Measurements from ENCODE around the gene EML6.
A peak's percentile ranks its signal among the peaks of the same experiment; 100 is the strongest.

EML6 gene

DNA sequence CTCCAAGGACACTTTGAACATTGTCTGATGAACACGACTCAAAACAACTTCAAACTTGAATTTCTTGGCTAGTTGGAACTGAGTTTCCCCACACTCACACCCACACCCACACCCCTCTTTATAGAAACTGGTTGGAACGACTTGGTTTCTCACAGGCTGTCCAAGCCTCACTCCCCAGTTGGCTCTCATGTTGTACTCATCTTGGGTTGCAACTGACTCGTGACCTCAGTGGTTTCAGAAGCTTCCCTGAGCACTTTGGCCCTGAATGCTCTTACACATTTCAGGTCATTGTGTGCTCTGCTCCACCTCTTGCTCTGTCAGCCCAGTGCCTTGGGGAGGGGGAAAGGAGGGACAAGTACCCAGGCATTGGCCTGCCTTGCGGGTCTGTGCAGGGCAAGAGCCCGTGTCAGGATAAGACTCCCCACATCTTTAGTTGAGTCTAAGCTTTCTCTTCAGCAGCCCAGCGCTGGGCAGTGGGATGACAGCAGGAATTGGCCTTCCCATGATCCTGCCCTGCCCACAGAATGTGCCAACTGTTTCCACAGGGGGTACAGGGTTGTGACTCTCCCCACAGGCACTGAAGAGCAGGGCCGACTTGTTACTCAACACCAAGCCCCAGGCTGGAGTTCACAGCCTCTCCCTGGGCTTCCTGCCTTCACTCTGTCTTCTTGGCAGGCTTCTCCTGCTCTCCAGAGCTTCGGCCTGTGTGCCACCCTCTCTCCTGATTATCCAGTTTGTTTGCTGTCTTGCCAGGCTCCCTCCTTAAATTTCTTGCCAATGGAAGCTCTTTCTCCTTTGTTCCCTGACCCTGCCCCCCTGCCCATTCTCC lies 222.1 kb downstream of the EML6 start:
- peak; percentile 32 for DNase-seq (ENCODE audit: low read depth)

- DNase-seq (ENCODE audit: low read depth): no peak
Measured at GRCh38 chr2:54946220-54946805, 222.9 kb downstream of the EML6 start.

DNA sequence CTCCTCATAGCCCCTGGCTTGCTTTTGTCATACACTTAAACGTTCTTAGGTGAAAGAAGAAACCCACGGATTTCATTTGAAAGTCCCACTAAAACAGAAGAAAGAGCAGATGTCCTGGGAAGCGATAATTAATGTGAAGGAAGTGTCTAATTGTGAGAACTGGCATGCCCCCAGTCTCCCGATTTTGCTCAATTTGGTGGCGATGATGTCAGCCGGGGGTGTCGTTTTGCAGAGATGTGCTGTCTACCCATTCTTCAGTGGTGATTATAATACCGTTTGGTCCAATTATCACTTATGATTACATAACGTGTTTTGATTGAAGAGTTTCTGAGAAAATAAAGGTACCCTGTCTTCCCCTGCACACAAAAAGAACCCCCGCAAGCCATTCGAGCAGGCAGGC lies 223.7 kb downstream of the EML6 start:
- no peak for DNase-seq (ENCODE audit: low read depth)

GRCh38 chr2:54947646-54948045 lies 224.2 kb downstream of the EML6 start:
- no peak for DNase-seq (ENCODE audit: low read depth)

DNA sequence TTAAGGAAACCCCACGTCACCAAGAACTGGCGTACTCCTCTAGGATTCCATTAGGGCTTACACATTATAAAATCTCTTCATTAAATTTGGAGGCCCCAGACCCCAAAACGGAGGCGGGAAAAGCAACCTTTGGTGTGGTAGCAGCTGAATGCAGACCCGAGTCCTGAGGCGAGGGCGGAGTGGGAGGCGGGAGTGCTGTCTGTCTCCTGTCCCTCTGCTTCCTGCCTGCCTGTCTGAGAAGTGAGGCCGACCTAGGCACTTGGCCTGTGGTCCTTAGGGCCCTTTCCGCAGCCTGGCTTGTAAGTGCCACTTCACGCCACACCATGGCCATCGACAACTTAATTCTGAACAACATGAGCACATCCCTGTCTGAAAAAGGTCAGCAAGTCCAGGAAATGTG lies 224.7 kb downstream of the EML6 start:
- DNase-seq (ENCODE audit: low read depth): no peak

DNA sequence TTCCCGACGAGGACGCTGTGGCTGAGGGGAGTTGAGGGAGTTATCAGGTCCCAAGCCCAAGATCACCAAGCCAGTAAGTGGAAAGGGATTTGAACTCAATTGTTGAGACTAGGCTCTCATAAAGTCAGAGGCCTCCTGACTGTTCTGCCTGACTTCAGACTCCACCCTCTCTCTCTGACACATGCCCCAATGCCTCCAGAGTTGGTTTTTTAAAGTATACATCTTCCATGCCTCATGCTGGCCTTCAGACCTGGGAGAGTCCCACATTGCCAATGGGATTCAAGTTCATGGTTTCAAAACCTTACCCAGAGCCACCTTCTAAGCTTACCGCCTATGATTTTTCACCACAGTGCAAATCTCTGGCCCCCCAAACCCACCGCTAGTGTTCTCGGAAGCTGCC lies 226.0 kb downstream of the EML6 start:
- no peak for DNase-seq (ENCODE audit: low read depth)

DNA sequence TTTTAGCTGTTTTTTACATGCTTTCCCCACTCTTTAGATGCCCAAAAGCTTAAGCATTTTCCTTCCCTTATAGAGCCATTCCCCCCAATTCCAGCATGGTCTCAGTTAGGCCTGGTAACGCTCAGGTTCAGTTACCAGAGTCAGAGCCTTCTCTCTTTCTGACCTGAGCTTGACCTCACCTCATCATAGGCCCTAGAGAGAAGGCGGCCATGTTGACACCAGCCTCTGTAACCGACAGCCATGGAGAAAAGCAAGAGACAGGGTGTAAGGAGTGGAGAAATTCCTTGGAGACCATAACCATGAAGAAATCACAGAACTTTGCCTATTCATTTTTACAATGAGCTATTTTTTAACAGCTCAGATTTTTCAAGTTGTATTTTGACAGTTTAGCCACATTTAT lies 227.3 kb downstream of the EML6 start:
- no peak for DNase-seq (ENCODE audit: low read depth)

DNA sequence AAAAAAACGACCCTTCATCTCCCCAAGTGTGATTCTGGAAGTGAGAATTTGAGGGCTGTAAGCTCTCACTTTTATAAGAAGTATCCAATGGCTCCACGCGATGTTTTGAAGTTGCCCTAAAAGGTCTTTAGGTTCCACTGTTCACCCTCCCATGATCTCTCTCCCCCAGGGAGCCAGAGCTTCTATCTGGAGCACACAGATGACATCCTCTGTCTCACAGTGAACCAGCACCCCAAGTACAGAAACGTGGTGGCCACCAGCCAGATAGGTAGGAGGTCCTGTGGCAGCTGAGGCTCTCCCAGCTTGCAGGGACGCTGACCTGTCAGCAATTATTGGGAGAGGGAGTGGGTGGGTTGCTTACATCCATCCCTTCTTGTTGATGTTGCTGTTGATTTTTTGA lies 229.0 kb downstream of the EML6 start:
- no peak for DNase-seq (ENCODE audit: low read depth)

DNA sequence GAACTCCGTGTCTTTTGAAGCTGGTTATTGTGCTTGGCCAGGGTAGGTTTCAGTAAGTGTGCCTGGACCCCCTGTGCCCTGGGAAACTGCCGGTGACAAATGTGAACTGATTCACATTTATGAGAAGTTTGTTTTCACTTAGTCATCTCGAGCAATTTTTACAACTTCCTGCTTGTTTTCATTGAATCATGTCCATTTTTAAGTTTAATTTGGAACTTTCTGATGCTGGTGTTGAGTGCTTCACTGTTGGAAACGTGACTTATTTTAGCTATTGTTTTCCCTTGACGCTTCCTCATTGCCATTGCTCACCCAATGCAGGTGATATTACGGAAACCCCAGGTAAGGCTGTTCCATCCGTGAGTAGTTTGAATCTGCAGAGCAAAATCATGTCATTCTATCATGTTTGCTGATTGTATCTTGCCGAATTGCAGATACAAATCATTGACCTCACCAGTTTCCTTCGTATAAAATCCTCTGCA lies 229.6 kb downstream of the EML6 start:
- no peak for DNase-seq (ENCODE audit: low read depth)

GRCh38 chr2:54954158-54954557 lies 230.7 kb downstream of the EML6 start:
- no peak for DNase-seq (ENCODE audit: low read depth)

DNA sequence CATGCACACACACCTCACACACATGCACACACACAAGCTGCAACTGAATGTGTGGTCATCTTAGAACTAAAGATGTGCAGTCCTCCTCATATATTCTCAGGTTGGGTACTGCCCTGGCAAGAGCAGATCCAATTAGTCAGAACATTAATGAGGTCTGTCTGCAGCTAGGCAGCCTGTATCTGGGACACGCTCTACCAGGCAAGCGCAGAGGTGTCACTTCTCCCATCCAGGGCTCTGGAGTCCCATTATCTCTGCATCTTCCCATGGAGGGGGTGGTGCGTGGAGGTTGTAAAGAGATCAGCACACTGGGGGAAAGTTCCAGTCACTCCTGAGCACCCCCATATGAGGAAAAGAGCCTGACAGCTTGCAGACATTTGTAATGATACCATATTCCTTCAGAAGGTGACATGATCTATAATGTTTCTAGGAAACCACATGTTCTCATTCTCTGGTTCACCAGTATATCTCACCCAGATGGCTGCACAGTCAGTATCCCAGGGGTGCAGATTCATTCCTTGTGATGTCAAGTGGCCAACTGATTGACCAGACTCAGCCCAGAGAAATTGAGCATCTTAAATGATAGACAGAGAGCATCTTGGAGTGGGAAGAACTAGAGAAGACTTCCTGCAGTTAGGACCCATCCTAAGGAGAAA lies 231.4 kb downstream of the EML6 start:
- DNase-seq (ENCODE audit: low read depth): no peak

- no peak for DNase-seq (ENCODE audit: low read depth)
Measured at GRCh38 chr2:54955358-54956110, 232.1 kb downstream of the EML6 start.

GRCh38 chr2:54956111-54956627 lies 232.7 kb downstream of the EML6 start:
- no peak for DNase-seq (ENCODE audit: low read depth)

GRCh38 chr2:54957321-54957999 lies 234.0 kb downstream of the EML6 start:
- DNase-seq (ENCODE audit: low read depth): no peak

DNA sequence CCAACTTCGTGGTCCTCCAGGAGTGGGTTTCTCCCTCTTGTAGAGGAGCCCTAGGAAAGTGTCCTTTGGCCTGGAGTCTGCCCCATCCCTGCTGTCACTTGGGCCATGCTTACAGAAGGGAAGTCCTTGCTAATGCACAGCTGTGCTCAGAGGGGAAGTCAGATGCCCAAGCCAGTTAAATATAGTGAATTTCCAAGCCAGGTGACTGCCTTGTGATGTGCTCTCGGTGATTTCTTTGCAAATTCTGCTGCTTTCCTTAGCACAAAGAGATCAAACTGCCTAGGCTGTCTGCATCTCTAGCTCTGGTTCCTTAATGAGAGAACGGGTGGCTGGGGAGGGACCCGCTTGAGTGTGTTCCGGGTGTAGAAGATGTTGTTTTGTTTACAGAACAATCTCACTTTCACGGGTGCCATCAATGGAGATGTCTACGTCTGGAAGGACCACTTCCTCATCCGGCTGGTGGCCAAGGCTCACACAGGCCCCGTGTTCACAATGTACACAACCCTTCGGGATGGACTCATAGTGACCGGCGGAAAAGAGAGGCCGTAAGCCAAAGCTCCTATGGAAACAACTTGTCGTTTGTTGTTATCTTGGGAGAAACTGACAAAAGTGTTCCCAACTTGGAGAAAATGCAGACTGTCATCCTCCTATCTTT lies 235.4 kb downstream of the EML6 start:
- DNase-seq (ENCODE audit: low read depth): no peak

DNA sequence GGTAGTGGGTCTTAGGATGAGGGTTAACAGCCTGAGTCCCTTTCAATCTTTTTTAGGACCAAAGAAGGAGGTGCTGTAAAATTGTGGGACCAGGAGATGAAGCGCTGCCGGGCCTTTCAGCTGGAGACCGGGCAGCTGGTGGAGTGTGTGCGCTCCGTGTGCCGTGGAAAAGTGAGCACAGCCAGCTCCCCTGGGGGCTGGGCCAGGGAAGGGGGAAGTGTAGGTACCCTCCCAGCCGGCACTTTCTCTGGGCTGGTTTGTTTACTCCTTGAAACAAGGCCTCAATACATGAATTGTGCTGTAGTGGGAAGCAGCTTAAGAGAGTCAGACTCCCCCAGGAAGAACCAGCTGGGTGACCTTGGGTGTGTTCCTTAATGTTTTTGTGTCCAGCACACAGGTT lies 236.7 kb downstream of the EML6 start:
- DNase-seq (ENCODE audit: low read depth): no peak

- no peak for DNase-seq (ENCODE audit: low read depth)
Measured at GRCh38 chr2:54962511-54962910, 239.0 kb downstream of the EML6 start.

- DNase-seq (ENCODE audit: low read depth): no peak
Measured at GRCh38 chr2:54962935-54963440, 239.5 kb downstream of the EML6 start.

- DNase-seq (ENCODE audit: low read depth): no peak
Measured at GRCh38 chr2:54963476-54963875, 240.0 kb downstream of the EML6 start.

DNA sequence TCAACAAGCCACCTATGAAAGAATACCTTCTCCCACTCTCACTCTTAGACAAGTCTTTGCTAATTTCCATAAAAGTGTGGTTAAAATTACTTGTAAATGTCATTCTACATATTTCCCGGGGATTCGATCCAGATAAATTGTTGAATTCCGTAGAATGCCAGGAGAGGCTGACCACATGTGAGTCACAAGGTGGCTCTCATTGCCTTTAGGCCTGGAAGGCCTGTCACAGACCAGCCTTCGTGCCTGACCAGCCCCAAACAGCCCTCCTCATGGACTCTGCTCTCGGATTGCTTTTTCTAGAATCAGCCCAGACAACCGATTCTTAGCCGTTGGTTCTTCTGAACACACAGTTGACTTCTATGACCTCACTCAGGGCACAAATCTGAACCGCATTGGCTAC lies 240.8 kb downstream of the EML6 start:
- DNase-seq (ENCODE audit: low read depth): no peak

DNA sequence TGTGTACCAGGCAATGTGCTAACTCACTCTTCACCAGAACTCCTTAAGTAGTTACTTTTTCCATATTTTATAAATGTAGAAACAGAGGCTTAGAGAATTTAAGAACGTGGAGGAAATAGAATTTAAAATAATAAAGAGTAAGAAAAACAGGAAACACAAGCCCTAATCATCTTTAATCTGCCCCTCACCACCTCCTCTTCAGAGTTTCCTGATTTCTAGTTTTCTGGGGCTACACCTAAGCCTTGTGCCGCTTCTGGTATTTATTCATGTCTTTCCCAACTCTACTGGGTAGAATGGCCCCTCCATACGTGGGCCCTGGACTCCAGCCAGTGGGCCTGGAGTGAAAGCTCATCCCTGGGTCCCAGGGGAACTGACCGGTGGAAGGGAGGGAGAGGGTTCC lies 241.4 kb downstream of the EML6 start:
- DNase-seq (ENCODE audit: low read depth): no peak
